Chondrocyte (in vitro differentiated cells): ENCODE data around the gene STIMATE. TPM values are rescaled to one million over a fixed set of nuclear protein-coding genes. Genes with fewer than 3 reads are reported as not detected.
A peak's percentile ranks its signal among the peaks of the same experiment; 100 is the strongest.

Experiments used
- DNase-seq: peaks from one replicate; pipeline ENCODE4 v3.0.0; 2021; ENCODE audit warnings: mixed read lengths, low spot score
- H3K27ac Mint-ChIP-seq: one replicate; pipeline ENCODE4 v1.8.0; 2021; ENCODE audit warnings: mild to moderate bottlenecking, moderate library complexity, mixed read lengths; ENCODE audit not compliant: unreplicated experiment
- H3K27me3 Mint-ChIP-seq: 2 replicates; pipeline ENCODE4 v1.8.0; 2021; ENCODE audit warnings: low read depth, mixed read lengths
- H3K36me3 Mint-ChIP-seq: 2 replicates; pipeline ENCODE4 v1.8.0; 2021; ENCODE audit warnings: low read depth, mixed read lengths
- H3K4me1 Mint-ChIP-seq: 2 replicates; pipeline ENCODE4 v1.8.0; 2021; ENCODE audit warnings: low read depth, mild to moderate bottlenecking, mixed read lengths
- H3K4me3 Mint-ChIP-seq: one replicate; pipeline ENCODE4 v1.8.0; 2021; ENCODE audit warnings: mild to moderate bottlenecking, moderate library complexity, mixed read lengths; ENCODE audit not compliant: unreplicated experiment
- H3K9me3 Mint-ChIP-seq: 2 replicates; pipeline ENCODE4 v1.8.0; 2021; ENCODE audit warnings: low read depth, mixed read lengths
- CTCF ChIP-seq: fragments of 200-600 bp; sonication (generic); IDR thresholded peaks from 2 replicates; pipeline ENCODE4 v1.5.0; 2021; ENCODE audit warnings: antibody characterized with exemption, mild to moderate bottlenecking, moderate library complexity
- total RNA-seq: library from RNA; stranded (reverse); gene quantifications from 3 replicates; pipeline ENCODE4 v1.2.1, GENCODE V29; 2021

Gene STIMATE
- total RNA-seq, 1 donor from 2014 or later = 19.0 TPM

GRCh38 chr3:52792413-52792812, 104.9 kb downstream of the STIMATE start:
- peak; percentile 20 for TF ChIP-seq CTCF
- no peaks in the 10 kb centered on the region for H3K27me3 Mint-ChIP-seq
- no peak overlapping the region for H3K27ac Mint-ChIP-seq
- no peak overlapping the region for H3K4me3 Mint-ChIP-seq
- DNase-seq = no peak
- no peaks in the 10 kb centered on the region for H3K9me3 Mint-ChIP-seq
- H3K4me1 Mint-ChIP-seq = peaks cover 11% of the 10 kb centered on the region
- no peaks in the 10 kb centered on the region for H3K36me3 Mint-ChIP-seq

GRCh38 chr3:52791928-52792327, 105.4 kb downstream of the STIMATE start:
- no peaks in the 10 kb centered on the region for H3K9me3 Mint-ChIP-seq
- no peaks in the 10 kb centered on the region for H3K36me3 Mint-ChIP-seq
- peaks cover 11% of the 10 kb centered on the region for H3K4me1 Mint-ChIP-seq
- no peaks in the 10 kb centered on the region for H3K27me3 Mint-ChIP-seq
- DNase-seq = no peak
- no peak for TF ChIP-seq CTCF
- H3K4me3 Mint-ChIP-seq = no peak overlapping the region
- no peak overlapping the region for H3K27ac Mint-ChIP-seq

- no peak overlapping the region for H3K27ac Mint-ChIP-seq
- no peaks in the 10 kb centered on the region for H3K27me3 Mint-ChIP-seq
- TF ChIP-seq CTCF = no peak
- H3K9me3 Mint-ChIP-seq = no peaks in the 10 kb centered on the region
- no peak for DNase-seq
- no peak overlapping the region for H3K4me3 Mint-ChIP-seq
- no peaks in the 10 kb centered on the region for H3K36me3 Mint-ChIP-seq
- peaks cover 11% of the 10 kb centered on the region for H3K4me1 Mint-ChIP-seq
These were observed 106.0 kb downstream of the STIMATE start for GRCh38 chr3:52791366-52791765.

GRCh38 chr3:52790741-52791140, 106.6 kb downstream of the STIMATE start:
- H3K9me3 Mint-ChIP-seq = no peaks in the 10 kb centered on the region
- no peak overlapping the region for H3K27ac Mint-ChIP-seq
- DNase-seq = peak; percentile 75
- H3K27me3 Mint-ChIP-seq = no peaks in the 10 kb centered on the region
- H3K36me3 Mint-ChIP-seq = no peaks in the 10 kb centered on the region
- H3K4me1 Mint-ChIP-seq = peaks cover 11% of the 10 kb centered on the region
- H3K4me3 Mint-ChIP-seq = no peak overlapping the region
- no peak for TF ChIP-seq CTCF

- H3K9me3 Mint-ChIP-seq = no peaks in the 10 kb centered on the region
- no peaks in the 10 kb centered on the region for H3K27me3 Mint-ChIP-seq
- H3K4me1 Mint-ChIP-seq = peaks cover 11% of the 10 kb centered on the region
- H3K36me3 Mint-ChIP-seq = no peaks in the 10 kb centered on the region
- no peak for TF ChIP-seq CTCF
- H3K27ac Mint-ChIP-seq = no peak overlapping the region
- DNase-seq = no peak
- H3K4me3 Mint-ChIP-seq = no peak overlapping the region
These were observed 107.0 kb downstream of the STIMATE start for GRCh38 chr3:52790337-52790736.
